ENCODE measurements around the gene NUDCD3. TPM values are rescaled to one million over a fixed set of nuclear protein-coding genes. Genes with fewer than 3 reads are reported as not detected.

The NUDCD3 gene
- 44.6 and 46.4 TPM in 2 replicates for total RNA-seq

DNA sequence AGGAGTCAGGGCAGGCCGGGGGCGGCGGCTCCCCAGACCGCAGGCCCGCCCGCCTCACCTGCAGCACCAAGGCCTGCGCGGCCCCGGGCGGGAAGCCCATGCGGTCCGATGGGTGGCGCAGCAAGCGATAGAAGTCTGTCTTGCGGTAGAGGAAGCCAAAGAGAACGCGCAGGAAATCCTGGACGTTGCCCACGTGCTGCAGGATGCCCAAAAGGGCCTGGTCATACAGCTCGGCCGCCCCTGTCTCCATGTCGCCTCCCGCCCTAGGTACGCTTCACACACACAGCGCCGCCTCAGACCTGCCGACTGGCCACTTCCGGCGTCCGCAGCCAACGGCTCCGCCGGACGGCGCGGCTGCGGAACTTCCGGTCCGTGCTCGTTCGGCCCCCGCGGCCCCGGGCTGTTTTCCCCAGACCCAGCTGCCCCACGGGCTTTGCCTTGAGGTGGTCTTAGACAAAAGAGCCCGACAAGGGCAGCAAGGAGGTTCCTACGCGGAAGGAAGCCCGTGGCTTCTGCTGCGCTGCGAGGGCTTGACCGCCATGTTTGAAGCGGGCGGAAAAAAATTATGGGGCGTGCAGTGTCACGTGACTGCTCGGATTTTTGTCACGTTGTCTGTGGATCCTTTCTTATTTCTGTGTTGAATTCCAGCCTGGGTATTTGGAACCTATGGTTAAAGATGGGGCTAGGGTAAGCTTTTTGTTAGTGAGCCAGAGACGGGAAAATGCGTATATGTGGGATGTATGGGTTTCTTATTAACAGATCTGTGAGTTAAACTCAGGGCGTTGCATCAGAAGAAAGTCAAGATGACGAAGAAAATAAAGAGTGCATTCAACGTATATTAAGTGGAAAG, at the start of gene NUDCD3:
TSS of gene NUDCD3 (minus strand) at position 308 of the 850 bp plus-strand sequence. CDS start at position 250, 58 bp downstream.

Other genes with a start within 250 kb of the NUDCD3 start
- gene CAMK2B, start 165.1 kb downstream of the NUDCD3 start, total RNA-seq = not detected in 2 replicates
- not detected in 2 replicates for gene NPC1L1, start 50.7 kb upstream of the NUDCD3 start, total RNA-seq
- 60.2 and 64.1 TPM in 2 replicates for gene DDX56, start 83.2 kb upstream of the NUDCD3 start, total RNA-seq
- 70.0 and 94.7 TPM in 2 replicates for gene TMED4, start 91.6 kb upstream of the NUDCD3 start, total RNA-seq
- gene OGDH, start 116.0 kb upstream of the NUDCD3 start, total RNA-seq = 99.9 and 105 TPM in 2 replicates